GM19043 (cell line): ENCODE measurements around the gene ZNF385D.

ENCODE experiments used
- ATAC-seq: cut with Tn5 transposase; IDR thresholded peaks from one replicate; pipeline ENCODE4 v1.9.1; 2021; ENCODE audit warnings: low read depth; ENCODE audit not compliant: unreplicated experiment

ZNF385D gene

DNA sequence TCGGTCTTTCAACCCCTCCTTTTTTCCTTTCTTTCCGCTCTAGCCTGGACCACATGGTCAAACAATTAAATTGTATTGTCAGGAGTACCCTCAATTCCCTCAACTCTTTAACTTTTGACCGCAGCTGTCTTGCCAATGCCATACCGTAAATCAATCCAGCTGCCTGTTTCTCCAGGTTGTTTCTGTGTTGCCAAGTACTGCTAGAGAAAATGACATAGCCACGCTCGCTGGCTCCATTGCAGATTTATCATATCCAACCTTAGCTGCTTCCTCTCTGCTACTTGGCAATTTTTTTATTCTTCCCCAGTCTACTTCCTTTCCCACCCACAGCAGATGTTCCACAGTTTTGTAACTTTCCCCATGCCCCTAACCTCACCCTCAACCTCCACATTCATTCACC, 60.0 kb downstream of the ZNF385D start:
- ATAC-seq, result no peak

DNA sequence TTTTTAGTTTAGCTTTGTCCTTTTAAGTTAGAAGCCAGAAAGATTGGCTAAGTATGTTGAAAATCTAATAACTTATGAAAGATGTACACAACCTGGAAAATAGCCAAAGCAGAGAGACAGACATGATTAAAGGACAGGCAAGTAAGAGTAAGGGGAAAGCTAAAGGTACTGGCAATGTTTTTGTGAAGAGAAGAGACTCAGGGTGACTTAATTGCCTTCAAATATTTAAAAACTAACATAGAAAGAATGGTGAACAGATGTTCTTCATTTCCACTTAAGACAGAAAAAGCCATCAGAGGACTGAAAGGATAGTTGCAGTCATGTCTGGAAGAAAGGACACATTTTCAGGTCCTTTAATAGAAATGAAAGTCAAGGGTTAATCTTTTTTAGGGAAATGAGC, 68.8 kb downstream of the ZNF385D start:
- no peak for ATAC-seq

DNA sequence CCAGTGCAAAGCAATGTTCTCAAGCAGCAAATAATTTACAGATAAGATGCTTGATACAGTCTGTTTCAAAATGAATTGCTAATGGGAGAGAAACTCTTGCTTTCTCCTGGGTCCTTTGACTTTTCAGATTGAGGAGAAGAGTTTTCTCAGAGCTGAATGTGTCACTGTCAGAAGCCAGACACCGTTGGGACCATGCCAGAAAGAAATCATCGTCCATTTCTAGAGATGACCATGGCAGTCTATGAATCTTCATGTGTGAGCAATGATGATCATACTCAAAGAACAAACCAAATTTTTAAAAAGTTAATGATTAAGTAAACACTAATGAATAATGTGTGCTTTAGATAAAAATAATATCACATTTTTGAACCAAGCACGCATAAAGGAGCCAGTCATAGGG, 77.6 kb downstream of the ZNF385D start:
- ATAC-seq, result no peak

DNA sequence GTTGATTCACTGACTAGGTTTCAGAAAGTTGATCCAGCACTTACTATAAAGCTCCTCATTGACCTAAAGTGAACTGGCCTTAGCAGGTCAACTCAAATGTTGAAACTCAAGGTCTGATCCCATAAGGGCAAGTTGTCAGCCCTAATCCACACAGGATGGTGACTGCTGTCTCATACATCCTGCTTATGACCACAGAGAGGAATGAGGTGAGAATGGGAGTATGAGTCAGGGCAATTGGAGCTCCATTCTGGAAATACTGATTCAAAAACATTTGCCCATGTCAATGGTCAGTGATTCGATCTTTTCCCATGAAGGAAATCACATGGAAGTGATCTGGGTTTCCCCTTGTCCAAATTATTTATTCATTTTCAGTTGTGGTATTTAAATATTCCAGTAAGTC, 78.7 kb downstream of the ZNF385D start:
- no peak for ATAC-seq

DNA sequence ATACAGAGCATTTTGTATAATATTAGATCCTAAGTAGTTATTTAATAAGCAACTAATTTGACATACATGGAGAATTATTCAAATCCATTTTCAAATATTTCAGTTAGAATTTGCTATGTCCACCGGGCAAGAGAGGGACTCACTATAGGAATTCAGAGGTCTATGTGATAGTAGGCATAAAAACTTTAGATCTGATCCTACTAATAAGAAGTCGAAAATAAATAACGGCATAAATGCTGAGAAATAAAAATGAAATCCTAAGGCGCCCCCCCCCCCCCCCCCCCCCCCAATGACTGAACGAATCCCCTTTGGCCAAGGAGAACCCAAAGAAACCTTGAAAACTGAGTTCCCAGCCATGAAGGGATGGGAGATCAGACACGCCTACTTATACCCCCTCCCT, 80.6 kb downstream of the ZNF385D start:
- no peak for ATAC-seq

DNA sequence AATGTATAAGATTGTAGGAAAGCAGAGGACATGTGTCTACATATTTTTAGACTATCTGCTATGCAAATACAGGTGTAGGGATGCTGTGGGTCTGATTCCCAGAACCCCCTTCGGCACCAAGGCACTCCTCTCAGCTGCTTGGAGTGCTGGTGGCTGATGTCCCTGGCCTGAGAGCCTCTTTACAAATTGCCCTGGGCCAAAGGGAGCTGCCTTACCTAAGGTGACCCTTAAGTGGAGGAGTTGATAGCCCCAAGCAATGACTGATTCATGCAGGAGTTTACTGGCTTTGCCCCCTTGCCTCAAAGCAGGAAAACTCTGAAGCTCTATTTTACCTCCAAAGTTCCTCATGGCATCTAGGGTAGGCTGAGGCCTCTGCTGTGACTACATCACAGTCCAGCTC, 83.0 kb downstream of the ZNF385D start:
- ATAC-seq, result no peak

DNA sequence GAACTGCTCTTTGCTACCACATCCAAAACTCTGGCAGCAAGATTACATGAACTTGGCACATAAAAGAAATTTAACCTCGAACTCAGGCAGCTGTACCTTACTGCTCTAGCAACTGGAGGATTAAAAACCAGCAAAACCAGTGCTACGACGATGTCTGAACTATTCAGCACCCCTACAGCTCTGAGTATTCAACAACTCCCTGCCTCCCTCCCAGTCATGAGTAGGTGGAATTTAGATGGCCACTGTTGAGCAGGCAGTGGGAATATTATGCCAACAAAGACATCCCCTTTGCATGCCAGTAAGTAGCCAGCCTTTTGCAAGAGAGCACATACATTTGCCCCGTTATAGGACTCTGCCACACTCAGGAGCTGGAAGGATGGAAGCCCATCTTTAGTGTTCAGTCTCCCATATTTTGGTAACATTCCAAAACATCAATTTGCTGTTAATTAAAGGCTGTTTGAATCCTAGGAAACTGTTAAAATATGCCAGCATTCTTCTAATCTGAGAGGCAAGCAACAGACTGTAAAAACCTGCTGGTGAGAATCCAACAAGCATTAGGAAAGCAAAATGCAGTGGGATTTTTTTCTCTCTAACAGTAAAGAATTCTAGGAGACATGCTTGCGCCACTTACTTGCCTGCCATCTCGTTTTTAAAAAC, 85.4 kb downstream of the ZNF385D start:
- ATAC-seq, result no peak

DNA sequence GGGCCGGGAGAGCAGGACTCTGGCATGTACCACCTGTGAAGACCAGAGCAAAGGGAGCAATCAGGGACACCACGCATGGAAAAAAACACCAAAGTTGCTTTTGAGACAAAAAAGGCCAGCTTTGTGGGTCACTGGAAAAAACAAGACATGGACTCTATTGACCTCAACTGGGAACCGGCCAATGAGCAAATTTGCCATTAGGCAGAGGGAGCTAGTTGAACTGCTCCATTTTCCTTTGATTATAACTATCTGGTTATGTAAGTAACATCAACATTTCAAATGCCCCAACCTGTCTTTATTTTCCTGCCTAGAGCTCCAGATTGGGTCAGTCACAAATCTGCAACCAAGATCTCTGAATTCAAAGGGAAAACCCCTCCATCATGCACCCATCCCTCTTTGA, 86.0 kb downstream of the ZNF385D start:
- ATAC-seq, result no peak

DNA sequence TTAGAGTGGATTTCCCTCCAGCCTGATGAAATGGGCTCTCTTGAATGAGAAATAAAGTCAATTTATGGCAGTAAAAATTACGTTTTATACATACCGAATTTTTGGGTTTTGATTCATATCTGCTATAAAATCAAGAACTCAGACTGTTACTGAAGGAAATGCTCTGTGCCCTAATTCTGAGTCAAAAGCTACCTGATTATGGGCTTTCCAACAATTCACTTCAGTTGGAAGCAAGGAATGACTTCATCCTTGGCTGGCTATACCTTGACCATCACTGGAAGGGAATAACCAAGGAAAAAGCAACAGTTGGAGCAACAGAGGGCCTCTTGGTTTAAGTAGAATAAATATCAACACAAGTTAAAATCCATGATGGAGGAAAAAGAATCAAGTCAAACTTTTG, 88.6 kb downstream of the ZNF385D start:
- ATAC-seq, result no peak

DNA sequence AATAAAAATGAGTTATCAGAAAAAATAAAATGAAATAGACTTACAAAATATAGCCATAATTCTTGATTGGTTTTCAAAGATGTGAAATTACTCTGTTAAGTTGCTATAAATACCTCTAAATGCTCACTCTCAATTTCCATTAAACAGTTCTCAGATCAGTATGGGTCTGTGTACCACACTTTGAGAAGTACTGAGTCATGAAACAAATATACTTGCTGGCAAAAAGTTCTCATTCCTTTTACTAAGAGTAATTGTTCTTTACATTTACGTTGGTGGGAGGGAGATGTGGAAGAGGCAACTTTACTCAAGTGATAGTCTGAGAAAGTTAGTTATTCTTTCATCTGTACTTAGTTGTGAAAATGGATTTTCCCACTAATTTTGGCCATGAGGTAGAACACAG, 96.3 kb downstream of the ZNF385D start:
- no peak for ATAC-seq

DNA sequence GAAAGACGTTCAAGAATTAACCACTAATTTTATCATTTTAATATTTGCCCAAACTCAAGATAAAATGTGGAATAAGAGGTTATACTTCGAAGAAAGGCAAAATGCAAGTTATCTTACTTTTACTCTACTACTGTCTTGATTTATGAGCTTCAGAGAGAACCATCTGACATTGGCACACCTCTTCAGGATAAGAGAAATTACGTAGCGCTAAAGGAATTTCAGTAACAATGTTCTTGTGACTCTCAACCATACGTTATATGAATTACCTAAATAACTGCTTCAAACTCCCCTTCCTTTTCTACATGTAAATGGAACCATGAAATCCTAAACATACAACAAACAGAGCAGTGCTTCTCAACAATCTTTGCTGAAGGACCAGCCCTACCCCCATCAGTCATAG, 96.8 kb downstream of the ZNF385D start:
- no peak for ATAC-seq

DNA sequence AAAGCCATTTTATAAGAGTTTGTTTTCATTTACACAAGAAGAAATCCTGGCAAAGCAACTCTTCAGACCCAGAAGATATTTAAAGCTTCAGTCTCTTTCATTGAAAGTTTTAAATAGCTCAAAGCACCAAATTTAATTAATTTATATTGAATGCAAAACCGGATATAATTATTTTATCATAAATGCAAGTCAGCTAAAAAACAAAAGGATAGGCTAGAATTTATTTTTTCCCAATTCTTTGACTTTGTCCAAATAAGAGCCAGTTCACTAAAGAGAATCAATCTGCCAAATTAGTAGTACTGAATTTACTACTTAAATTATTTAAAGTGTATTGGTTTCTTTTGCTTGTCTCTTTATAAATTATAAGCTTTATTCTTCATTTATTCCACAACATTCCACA, 101.5 kb downstream of the ZNF385D start:
- ATAC-seq, result no peak

DNA sequence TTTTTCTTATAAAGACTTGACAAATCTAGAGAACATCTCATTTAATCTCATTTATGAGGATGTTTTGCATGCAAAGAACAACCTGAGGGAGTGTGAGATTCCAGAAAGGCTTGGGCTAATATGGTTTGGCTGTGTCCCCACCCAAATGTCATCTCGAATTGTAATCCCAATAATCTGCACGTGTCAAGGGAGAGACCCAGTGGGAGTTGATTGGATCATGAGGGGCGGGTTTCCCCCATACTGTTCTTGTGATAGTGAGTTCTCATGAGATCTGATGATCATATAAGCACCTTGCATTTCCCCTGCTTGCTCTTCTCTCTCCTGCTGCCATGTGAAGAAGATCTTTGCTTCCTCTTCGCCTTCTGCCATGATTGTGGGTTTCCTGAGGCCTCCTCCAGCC, 103.0 kb downstream of the ZNF385D start:
- no peak for ATAC-seq

DNA sequence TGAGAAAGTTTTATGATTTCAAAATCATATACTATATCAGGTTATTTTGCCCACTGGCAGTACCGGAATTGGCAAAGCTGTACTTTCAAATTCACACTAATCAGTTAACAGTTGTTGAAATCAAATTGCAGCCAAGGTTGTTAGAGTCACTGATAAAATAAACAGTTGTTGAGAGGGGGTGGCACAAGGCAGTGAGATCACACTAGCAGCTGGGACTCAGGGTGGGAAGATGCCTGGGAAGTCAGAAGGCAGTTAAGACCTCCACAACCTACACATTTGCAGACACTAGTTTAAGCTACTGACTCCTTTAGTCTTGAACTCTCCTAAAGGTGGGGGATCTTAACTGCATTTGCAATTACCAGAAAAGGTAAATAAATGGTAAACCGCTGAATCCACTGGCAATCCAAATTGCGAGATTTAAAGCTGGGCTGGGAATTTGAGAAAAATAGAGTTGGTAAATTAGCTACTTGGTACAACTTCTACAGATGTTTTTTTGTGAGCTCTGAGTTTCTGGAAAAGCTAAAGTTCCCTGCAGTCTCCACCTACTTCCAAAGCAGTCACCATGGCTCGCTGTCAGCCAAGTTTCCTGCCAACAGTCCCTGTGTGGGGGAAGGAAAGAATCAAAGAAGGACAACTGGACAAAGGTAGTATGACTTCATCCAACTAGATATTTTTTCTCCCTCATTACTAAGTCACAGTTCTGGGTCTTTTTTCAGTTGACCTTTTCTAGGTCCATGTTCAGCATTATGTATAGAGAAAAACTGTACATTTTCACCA, 105.7 kb downstream of the ZNF385D start:
- no peak for ATAC-seq

DNA sequence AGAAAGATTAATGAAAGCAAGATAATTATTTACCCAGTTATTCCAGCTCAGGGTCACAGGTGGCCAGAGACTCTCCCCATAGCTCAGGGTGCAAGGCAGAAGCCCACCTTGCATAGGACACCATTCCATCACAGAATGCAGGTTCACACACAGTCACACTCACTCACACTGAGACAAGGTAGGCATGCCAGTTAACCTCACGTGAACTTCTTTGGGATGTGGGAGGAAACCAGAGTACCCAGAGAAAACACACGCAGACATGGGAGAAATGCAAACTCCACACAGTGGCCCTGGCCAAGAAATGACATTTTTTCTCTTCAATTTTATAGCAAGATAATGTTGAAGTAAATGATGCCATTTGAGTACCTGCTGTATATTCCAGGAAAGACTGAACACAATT, 106.7 kb downstream of the ZNF385D start:
- no peak for ATAC-seq

DNA sequence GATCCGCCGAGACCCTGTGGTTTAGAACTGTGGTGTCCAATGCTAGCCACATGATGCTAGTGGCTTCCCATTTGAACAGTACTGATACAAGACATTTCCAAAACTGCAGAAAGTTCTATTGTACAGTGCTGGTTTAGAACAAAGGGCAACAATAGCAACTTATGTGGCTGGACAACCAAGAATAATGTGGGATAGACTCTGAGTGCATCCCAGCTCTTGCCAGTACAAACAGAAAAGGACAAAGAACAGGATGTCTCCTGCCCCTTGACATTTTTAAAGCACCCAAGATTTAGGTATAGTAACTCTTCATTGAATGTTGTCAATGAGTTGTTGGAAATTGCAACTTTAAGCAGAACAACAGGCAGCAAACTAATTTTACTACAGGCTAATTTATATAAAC, 107.3 kb downstream of the ZNF385D start:
- ATAC-seq, result no peak

DNA sequence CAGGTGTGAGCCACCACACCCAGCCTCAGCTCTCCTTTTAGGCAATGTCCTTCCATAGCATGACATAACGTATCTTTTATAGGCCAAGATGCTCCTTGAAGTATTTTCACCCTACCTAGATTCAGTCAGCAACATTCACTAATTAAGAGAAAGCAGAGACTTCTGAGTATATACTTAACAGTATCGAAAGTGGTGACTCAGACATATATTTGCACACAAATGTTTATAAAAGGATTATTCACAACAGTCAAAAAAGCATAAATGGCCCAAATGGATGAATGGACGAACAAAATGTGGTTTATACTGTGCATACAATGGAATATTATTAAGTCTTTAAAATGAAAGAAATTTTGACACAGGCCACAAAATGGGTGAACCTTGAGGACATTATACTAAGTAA, 108.6 kb downstream of the ZNF385D start:
- ATAC-seq, result no peak

DNA sequence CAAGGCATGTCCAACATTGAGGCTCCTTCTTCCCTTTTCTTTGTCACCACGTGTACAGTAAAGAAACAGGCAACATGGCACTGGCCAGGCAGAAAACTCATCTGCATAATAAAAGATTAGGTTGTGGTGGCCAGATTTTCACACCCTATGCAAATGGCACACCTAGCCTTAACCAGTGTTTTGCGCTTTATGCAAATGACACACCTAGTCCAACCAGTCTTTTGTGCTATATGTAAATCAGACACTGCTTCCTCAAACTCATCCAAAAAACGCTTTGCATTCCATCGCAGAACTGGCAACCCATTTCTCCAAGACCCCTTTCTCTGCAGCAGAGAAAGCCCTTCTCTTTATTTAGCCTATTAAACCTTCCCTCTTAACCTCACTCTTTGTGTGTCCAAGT, 109.1 kb downstream of the ZNF385D start:
- no peak for ATAC-seq

DNA sequence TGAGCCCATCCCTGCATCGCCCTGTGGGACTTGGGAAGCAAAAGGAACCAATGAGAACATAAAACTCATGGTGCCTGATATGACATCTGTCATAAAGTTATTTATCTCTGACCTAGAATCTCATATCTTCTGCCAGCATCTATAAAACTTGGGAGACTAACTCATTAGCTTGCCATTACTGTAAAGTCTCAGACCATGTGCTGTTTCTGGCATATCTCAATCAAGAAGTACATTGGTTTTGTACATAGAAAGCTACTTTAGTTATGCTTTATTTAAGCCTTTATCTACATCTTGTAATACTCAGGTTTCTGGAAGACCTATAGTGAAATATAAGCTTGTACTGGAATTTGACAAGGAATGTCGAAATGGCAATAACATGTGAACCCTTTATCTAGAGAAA, 112.5 kb downstream of the ZNF385D start:
- ATAC-seq, result no peak

DNA sequence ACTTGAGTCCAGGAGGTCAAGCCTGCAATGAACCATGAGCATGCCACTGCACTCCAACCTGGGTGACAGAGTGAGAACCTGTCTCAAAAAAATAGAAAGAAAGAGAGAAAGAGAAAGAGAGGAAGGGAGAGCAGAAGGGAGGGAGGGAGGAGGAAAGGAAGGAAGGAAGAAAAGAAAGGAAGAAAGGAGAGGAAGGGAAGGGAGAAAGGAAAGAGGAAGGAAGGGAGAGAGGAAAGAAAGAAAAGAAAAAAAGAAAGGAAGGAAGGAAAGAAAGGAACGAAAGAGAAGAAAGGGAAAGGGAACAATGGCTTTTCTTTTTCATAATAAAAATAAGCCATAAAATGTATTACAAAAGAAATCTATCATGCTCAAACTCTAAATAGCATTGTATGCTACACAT, 116.9 kb downstream of the ZNF385D start:
- ATAC-seq, result no peak

DNA sequence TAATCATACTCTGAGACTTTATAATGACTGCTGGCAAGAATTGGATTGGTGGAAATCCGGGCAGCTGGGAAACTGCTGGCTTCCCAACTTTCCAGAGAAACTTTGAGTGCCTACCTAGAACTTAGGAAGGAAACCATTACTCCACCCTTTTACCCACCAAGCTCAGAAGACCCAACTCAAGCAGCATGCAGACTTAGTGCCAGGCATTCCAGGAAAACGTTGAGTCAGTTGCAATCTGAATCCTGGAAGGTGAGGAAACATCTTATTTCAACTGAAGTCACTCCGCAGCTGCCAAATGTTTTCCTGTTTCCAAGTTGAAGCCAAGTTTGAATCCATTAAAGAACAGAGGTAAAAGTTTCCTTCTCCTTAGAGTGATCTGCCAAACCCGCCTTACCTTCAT, 126.5 kb downstream of the ZNF385D start:
- ATAC-seq, result no peak

DNA sequence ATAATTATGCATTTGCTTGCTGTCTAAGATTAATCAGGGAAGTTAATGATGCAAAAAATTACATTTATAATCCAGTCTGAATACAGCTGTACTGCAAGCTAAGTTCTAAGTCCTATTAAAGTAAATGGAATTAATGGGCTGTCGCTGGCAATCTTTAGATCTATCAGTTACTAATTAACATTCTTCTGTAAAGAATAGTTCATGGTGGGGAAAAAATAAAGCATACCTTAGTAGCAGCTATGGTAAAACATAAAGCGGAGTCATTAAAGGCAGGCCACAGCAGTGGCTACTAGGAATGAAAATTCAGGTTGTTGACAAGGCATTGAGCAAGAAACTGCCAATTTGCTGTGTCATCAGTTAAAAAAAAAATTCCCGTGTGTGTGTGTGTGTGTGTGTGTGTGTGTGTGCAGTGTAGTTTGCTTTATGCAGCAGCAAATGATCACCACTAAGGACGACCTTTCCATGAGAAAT, 129.8 kb downstream of the ZNF385D start:
- no peak for ATAC-seq
